WERI-Rb-1 (cell line): ENCODE data around the gene COL13A1.

ENCODE experiments used
- DNase-seq: peaks from one replicate; pipeline ENCODE4 v3.0.0-alpha.2; 2020
- H3K27ac ChIP-seq: fragments of 250-450 bp; sonication (Bioruptor Pico); 2 replicates; pipeline ENCODE4 v1.5.1; 2020; ENCODE audit warnings: mild to moderate bottlenecking, moderate library complexity
- H3K27me3 ChIP-seq: fragments of 250-450 bp; sonication (Bioruptor Pico); 2 replicates; pipeline ENCODE4 v1.5.1; 2021; ENCODE audit warnings: mild to moderate bottlenecking, low read depth, moderate library complexity; ENCODE audit not compliant: insufficient read depth, severe bottlenecking
- H3K36me3 ChIP-seq: fragments of 250-450 bp; sonication (Bioruptor Pico); 2 replicates; pipeline ENCODE4 v1.5.1; 2020; ENCODE audit warnings: mild to moderate bottlenecking, moderate library complexity
- H3K4me3 ChIP-seq: 2 replicates; pipeline ENCODE4 v1.5.1; 2011; ENCODE audit warnings: low read depth, mild to moderate bottlenecking, control low read depth, low read length
- H3K9me3 ChIP-seq: fragments of 250-450 bp; sonication (Bioruptor Pico); 2 replicates; pipeline ENCODE4 v1.5.1; 2021; ENCODE audit warnings: mild to moderate bottlenecking, moderate library complexity; ENCODE audit not compliant: severe bottlenecking
- CTCF ChIP-seq: IDR thresholded peaks from 2 replicates; pipeline ENCODE4 v1.5.1; 2011; ENCODE audit warnings: low read depth, mild to moderate bottlenecking, control low read depth, inconsistent platforms, low read length

Gene COL13A1

GRCh38 chr10:69952821-69953221 is 151.1 kb downstream of the COL13A1 start:
- TF ChIP-seq CTCF = no peak
- H3K27me3 ChIP-seq = no peaks in the 10 kb centered on the region
- H3K9me3 ChIP-seq = no peaks in the 10 kb centered on the region
- DNase-seq = no peak
- no peak overlapping the region for H3K4me3 ChIP-seq
- no peaks in the 10 kb centered on the region for H3K36me3 ChIP-seq
- no peak overlapping the region for H3K27ac ChIP-seq

GRCh38 chr10:69953851-69954250 is 152.1 kb downstream of the COL13A1 start:
- no peak for DNase-seq
- Histone ChIP-seq H3K27ac (no peak overlapping the region), H3K27me3 (no peaks in the 10 kb centered on the region), H3K36me3 (no peaks in the 10 kb centered on the region), H3K9me3 (no peaks in the 10 kb centered on the region), H3K4me3 (no peak overlapping the region)
- TF ChIP-seq CTCF = no peak

GRCh38 chr10:69955211-69955805 is 153.6 kb downstream of the COL13A1 start:
- H3K9me3 ChIP-seq = no peaks in the 10 kb centered on the region
- H3K27ac ChIP-seq = no peak overlapping the region
- H3K4me3 ChIP-seq = no peak overlapping the region
- no peak for TF ChIP-seq CTCF
- DNase-seq = no peak
- H3K36me3 ChIP-seq = no peaks in the 10 kb centered on the region
- H3K27me3 ChIP-seq = no peaks in the 10 kb centered on the region

GRCh38 chr10:69955897-69956740 is 154.4 kb downstream of the COL13A1 start:
- DNase-seq = no peak
- Histone ChIP-seq H3K27ac (no peak overlapping the region), H3K36me3 (no peaks in the 10 kb centered on the region), H3K9me3 (no peaks in the 10 kb centered on the region), H3K4me3 (no peak overlapping the region), H3K27me3 (no peaks in the 10 kb centered on the region)
- no peak for TF ChIP-seq CTCF

- no peak overlapping the region for H3K27ac ChIP-seq
- DNase-seq = no peak
- no peak overlapping the region for H3K4me3 ChIP-seq
- TF ChIP-seq CTCF = no peak
- H3K9me3 ChIP-seq = no peaks in the 10 kb centered on the region
- H3K36me3 ChIP-seq = no peaks in the 10 kb centered on the region
- H3K27me3 ChIP-seq = no peaks in the 10 kb centered on the region
Measured at GRCh38 chr10:69956741-69957230, 155.1 kb downstream of the COL13A1 start.
